NCI-H748 treated with DMSO at 0.1 percent for 48 hours (cell line): Measurements from ENCODE around the gene LRRC4C.

Experiments
- DNase-seq: peaks from one replicate; lab custom pipeline; 2025; lab: John Stamatoyannopoulos, UW

LRRC4C gene

DNA sequence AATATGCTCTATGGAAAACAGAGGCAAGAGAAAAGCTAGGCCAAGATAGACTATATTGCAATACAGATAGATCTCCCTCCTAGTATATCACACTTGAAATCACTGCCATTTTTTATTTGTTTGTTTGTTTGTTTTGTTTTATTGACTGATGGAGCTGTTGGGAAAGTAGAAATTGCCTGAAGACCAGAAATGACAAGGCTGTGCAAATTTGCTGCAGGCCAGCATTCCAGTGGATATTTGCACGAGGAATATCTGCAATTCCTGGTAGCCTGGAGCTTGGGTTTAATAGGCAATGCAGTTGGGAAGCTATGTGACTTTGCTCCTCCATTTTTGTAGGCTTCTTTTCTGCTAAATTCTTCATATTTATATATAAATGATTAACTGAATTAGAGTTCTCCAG lies 991.7 kb downstream of the LRRC4C start:
- DNase-seq = no peak

GRCh38 chr11:40445391-40445790 lies 1014.1 kb downstream of the LRRC4C start:
- no peak for DNase-seq

DNA sequence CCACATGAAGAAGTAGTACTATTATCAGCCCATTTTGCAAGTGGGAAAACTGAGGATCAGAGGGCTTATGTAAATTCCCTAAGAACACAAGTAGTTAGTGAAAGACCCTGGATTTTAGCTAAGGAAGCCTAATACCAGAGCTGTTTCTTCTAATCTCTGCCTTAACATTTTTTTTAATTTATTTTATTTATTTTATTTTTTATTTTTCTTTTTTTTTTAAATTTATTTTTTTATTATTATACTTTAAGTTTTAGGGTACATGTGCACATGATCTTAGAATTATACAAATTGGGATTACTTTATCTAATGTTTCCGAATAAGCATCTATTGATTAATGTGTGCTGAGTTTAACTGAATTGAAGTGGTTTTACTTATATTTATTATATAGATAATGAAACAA lies 1015.3 kb downstream of the LRRC4C start:
- no peak for DNase-seq

DNA sequence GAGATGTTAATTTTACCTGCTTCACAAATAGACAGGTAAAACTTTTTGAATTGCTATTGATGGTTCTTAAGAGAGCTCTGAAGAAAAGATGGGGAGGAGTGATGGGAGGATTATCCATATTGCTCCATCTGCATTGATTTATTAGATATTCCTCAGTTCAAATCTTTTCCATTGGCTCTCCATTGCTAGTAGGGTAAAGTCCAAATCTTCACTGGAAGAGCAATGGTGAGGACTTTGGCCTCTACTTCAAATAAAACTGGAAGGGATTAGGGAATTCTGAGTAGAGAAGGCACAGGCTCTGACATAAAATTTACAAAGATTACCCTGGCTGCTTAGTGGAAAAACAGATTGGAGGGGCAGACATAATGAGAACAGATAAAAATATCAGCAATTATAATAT lies 1024.1 kb downstream of the LRRC4C start:
- DNase-seq = no peak

- no peak for DNase-seq
Observed at GRCh38 chr11:40434926-40435325, 1024.5 kb downstream of the LRRC4C start.

DNA sequence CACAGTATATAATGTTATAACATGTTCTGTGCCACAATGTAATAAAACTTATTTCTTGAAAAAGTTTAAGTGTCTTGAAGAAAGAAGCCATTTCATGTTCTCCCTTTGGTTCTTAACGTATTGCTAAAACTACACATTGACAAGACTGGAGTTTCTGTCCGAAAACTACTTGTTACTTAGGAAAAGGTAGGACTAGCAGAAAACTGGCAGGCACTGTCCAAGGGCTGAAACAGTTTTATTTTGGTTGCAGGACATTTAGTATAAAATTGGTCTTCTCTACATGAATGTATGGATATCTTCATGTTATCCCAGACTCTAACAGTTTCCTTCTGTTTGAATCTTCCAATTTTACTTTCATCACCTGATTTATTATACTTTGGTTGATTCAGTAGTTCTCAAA lies 1027.1 kb downstream of the LRRC4C start:
- no peak for DNase-seq

DNA sequence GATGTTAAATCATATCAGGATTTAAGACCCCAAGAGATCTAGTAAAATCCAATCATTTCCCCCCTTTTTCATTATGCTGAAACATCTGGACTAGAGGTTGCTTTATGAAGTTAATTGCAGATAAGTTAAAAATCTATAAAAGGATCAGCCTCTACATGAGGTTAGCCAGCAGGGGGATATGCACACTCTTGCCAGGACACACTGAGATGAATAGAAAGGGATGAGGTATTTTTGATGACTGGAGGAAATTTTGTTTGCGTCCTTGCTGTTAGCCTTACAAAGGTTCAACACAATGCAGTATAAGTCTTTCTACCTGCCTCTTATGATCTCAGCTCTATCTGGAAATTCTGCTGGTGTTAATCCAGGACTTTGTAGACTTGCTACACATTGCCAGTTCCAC lies 1034.3 kb downstream of the LRRC4C start:
- no peak for DNase-seq

GRCh38 chr11:40421208-40421981 lies 1038.1 kb downstream of the LRRC4C start:
- no peak for DNase-seq

DNA sequence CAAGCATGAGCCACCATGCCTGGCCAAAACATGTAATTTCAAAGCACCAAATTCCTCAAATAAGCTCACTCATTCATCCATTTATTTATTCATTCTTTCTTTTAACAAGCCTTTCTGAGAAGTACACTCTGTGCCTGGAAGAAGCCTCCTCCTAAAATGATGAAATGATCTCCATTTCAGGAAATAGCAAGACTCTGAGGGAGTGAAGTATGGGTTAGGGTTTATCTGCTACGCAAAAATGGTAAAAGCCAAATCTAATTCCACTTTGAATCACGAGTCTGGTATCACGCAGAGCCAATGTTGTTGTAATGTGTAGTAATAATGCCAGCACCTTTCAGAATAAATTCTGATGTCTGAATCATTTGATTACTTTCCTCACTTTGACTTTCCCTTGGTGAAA lies 1041.8 kb downstream of the LRRC4C start:
- no peak for DNase-seq

DNA sequence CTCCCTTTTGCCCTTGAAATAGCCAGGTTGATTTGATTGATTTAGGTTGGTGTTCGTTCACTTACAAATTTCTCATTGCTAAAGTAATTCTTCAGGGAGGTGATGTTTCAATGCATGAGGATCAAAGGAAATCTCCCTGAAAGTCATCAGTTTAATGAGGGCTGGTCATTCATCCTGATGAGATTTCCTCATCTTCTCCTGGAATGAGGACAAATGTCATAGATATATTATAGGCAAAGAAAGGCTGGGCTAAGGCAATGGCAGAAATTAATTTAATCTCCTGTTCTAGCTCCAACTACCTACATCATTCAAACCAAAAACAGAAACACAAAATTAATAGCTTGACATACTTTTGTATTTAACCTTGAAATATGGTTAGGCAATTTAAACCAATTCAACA lies 1052.1 kb downstream of the LRRC4C start:
- DNase-seq = no peak

DNA sequence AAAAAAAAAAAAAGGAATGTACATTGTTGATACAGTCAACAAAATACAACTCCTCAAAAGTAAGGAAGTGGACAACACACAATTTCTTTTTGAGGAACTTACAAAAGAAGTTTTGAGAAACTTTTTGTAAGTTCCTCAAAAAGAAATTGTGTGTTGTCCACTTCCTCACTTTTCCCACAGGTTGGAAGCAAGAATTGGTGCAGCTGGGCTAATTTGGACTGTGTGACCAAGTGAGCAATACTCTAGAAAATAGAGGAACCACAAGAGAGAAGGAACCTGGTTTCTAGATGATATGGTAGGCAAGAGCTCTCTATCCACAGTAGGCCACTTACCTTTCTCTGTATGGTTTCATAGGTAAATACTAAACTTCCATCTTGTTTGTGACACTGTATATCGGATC lies 1053.8 kb downstream of the LRRC4C start:
- DNase-seq = no peak

DNA sequence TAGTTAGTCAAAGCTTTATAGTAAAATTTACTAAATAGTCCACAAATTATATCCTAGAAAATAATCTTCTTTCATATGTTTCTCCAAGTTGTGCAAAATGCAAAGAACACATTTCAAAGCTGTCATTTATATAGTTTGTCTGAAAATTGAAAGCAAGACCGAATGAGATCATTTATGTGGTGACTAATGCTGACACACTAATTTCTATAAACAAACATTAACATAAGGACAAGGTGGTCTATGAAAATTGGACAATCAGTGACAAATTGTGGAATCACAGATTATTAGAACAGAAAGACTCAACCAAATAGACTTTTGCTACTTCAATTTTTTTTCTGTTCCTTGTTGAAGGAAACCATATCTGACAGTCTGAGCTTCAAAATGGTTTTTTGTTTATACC lies 1056.1 kb downstream of the LRRC4C start:
- no peak for DNase-seq

DNA sequence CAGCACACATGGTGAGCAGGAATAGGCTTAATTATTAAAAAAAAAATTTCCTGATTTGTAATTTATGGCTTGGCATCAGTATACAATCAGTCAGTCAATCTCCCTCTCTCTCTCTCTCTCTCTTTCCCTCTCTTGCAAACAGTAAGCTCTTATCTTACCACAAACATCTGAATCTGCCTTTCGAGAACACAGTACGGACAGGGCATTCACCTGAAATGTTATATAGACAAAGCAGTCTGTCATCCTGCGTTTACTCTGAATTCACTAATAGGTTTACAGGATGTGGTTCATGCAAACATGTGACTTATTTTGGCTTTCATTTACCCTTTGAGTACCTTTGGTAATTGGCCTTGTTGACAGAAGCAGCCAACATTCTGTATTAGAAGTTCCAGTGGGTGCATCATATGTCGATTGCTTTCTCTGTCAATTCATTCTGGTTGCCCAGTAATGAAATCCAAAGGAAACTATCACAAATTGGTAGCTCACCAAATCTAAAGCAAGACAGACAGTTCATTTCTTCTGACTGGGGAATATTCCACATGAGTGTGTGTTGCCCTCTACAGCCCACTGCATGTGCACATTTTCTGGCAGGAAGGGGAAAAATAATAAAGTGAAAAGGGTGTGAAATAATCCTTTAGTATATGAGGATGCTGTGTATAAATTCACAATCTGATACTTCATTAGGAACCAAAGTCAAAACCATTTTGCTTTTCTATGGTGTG lies 1058.2 kb downstream of the LRRC4C start:
- no peak for DNase-seq

- no peak for DNase-seq
Observed at GRCh38 chr11:40397141-40397540, 1062.3 kb downstream of the LRRC4C start.

GRCh38 chr11:40393511-40393910 lies 1065.9 kb downstream of the LRRC4C start:
- DNase-seq = no peak

DNA sequence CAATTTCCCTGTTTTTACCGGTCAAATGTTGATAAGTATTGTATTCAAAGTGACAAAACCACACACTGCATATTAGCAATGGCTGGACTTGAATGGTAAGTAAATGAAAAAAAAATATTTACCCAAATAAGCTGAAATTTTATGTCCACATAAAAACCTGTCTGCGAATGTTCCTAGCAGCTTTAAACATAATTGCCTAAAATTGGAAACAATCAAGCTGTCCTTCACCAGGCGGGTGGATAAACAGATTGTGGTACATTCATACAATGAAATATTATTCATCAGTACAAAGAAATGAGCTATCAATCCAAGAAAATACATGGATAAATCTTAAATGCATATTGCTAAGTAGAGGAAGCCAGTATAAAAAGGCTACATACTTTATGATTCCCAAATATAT lies 1067.8 kb downstream of the LRRC4C start:
- no peak for DNase-seq

GRCh38 chr11:40388097-40388818 lies 1071.2 kb downstream of the LRRC4C start:
- no peak for DNase-seq

- no peak for DNase-seq
Observed at GRCh38 chr11:40387240-40387980, 1072.0 kb downstream of the LRRC4C start.

GRCh38 chr11:40384991-40385390 lies 1074.5 kb downstream of the LRRC4C start:
- no peak for DNase-seq

GRCh38 chr11:40381481-40381880 lies 1078.0 kb downstream of the LRRC4C start:
- DNase-seq = no peak

- no peak for DNase-seq
Observed at GRCh38 chr11:40380835-40381234, 1078.6 kb downstream of the LRRC4C start.

- no peak for DNase-seq
Observed at GRCh38 chr11:40376331-40376730, 1083.1 kb downstream of the LRRC4C start.
